Glutamatergic neuron (in vitro differentiated cells): ENCODE measurements around the gene MYRIP. TPM values are rescaled to one million over a fixed set of nuclear protein-coding genes. Genes with fewer than 3 reads are reported as not detected.
"Not testable (repeated sequence)": the region's sequence is repeated elsewhere in the genome, so short reads cannot be mapped to it uniquely, and the experiment has no call there.

ENCODE experiments used
- DNase-seq: peaks from one replicate; pipeline ENCODE4 v3.0.0; 2022
- H3K27ac Mint-ChIP-seq: one replicate; pipeline ENCODE4 v1.8.0; 2020; ENCODE audit warnings: mild to moderate bottlenecking, mixed read lengths, inconsistent platforms; ENCODE audit not compliant: unreplicated experiment
- H3K27me3 Mint-ChIP-seq: one replicate; pipeline ENCODE4 v1.8.0; 2020; ENCODE audit warnings: mild to moderate bottlenecking, moderate library complexity, mixed read lengths, inconsistent platforms; ENCODE audit not compliant: unreplicated experiment
- H3K36me3 Mint-ChIP-seq: one replicate; pipeline ENCODE4 v1.8.0; 2020; ENCODE audit warnings: mild to moderate bottlenecking, mixed read lengths, inconsistent platforms; ENCODE audit not compliant: unreplicated experiment
- H3K4me1 Mint-ChIP-seq: one replicate; pipeline ENCODE4 v1.8.0; 2020; ENCODE audit warnings: mild to moderate bottlenecking, low read depth, mixed read lengths, inconsistent platforms; ENCODE audit not compliant: unreplicated experiment
- H3K4me3 Mint-ChIP-seq: one replicate; pipeline ENCODE4 v1.8.0; 2020; ENCODE audit warnings: mild to moderate bottlenecking, mixed read lengths, inconsistent platforms; ENCODE audit not compliant: unreplicated experiment
- H3K9me3 Mint-ChIP-seq: one replicate; pipeline ENCODE4 v1.8.0; 2020; ENCODE audit warnings: mild to moderate bottlenecking, moderate library complexity, mixed read lengths, inconsistent platforms; ENCODE audit not compliant: unreplicated experiment
- CTCF ChIP-seq: fragments of 200-600 bp; sonication (generic); IDR thresholded peaks from one replicate; pipeline ENCODE4 v1.5.0; 2021; ENCODE audit not compliant: partially characterized antibody, unreplicated experiment
- total RNA-seq: library from RNA; stranded (reverse); fragmentation: NEBNext Ultra II Directional; extraction: Animal tissue kit (Norgen Biotek cat#: 25700); gene quantifications from one replicate; pipeline ENCODE4 v1.2.1, GENCODE V29; 2021; ENCODE audit not compliant: unreplicated experiment

MYRIP gene
- total RNA-seq, 1 donor from 2014 or later: 1.8 TPM

GRCh38 chr3:39794880-39795279, 14.5 kb upstream of the MYRIP start:
- peaks cover 1% of the 10 kb centered on the region for H3K27me3 Mint-ChIP-seq
- TF ChIP-seq CTCF: no peak
- no peak overlapping the region for H3K27ac Mint-ChIP-seq
- no peaks in the 10 kb centered on the region for H3K9me3 Mint-ChIP-seq
- DNase-seq: no peak
- no peaks in the 10 kb centered on the region for H3K36me3 Mint-ChIP-seq
- no peaks in the 10 kb centered on the region for H3K4me1 Mint-ChIP-seq
- H3K4me3 Mint-ChIP-seq: no peak overlapping the region

- no peak for DNase-seq
- H3K4me1 Mint-ChIP-seq: no peaks in the 10 kb centered on the region
- H3K27ac Mint-ChIP-seq: no peak overlapping the region
- H3K4me3 Mint-ChIP-seq: no peak overlapping the region
- H3K36me3 Mint-ChIP-seq: no peaks in the 10 kb centered on the region
- no peak for TF ChIP-seq CTCF
- H3K27me3 Mint-ChIP-seq: peaks cover 1% of the 10 kb centered on the region
- H3K9me3 Mint-ChIP-seq: no peaks in the 10 kb centered on the region
Measured at GRCh38 chr3:39801216-39801615, 8.2 kb upstream of the MYRIP start.

GRCh38 chr3:39802486-39802885, 6.9 kb upstream of the MYRIP start:
- H3K27me3 Mint-ChIP-seq, H3K9me3 Mint-ChIP-seq, DNase-seq, H3K27ac Mint-ChIP-seq, H3K4me3 Mint-ChIP-seq, H3K4me1 Mint-ChIP-seq, H3K36me3 Mint-ChIP-seq: not testable (repeated sequence)

- peaks cover 2% of the 10 kb centered on the region for H3K27me3 Mint-ChIP-seq
- DNase-seq: no peak
- peaks cover 4% of the 10 kb centered on the region for H3K4me1 Mint-ChIP-seq
- no peak overlapping the region for H3K4me3 Mint-ChIP-seq
- no peaks in the 10 kb centered on the region for H3K36me3 Mint-ChIP-seq
- TF ChIP-seq CTCF: no peak
- H3K9me3 Mint-ChIP-seq: peaks cover 7% of the 10 kb centered on the region
- H3K27ac Mint-ChIP-seq: no peak overlapping the region
Measured at GRCh38 chr3:39803956-39804355, 5.5 kb upstream of the MYRIP start.

GRCh38 chr3:39804951-39805350, 4.5 kb upstream of the MYRIP start:
- Mint-ChIP-seq H3K27me3 (peaks cover 3% of the 10 kb centered on the region), H3K9me3 (peaks cover 7% of the 10 kb centered on the region), H3K4me1 (peaks cover 4% of the 10 kb centered on the region), H3K4me3 (no peak overlapping the region), H3K27ac (no peak overlapping the region), H3K36me3 (no peaks in the 10 kb centered on the region)
- no peak for DNase-seq
- TF ChIP-seq CTCF: no peak

- Mint-ChIP-seq H3K36me3 (no peaks in the 10 kb centered on the region), H3K4me3 (no peak overlapping the region), H3K27me3 (peaks cover 10% of the 10 kb centered on the region), H3K27ac (no peak overlapping the region), H3K4me1 (peaks cover 8% of the 10 kb centered on the region), H3K9me3 (peaks cover 7% of the 10 kb centered on the region)
- no peak for TF ChIP-seq CTCF
- no peak for DNase-seq
Measured at GRCh38 chr3:39805650-39806049, 3.8 kb upstream of the MYRIP start.
